Esophagus muscularis mucosa (tissue), 4 donors: ENCODE data around the gene SPDYE17.
"Not testable (repeated sequence)": the region's sequence is repeated elsewhere in the genome, so short reads cannot be mapped to it uniquely, and the experiment has no call there.

Experiments
- EP300 ChIP-seq: sonication (generic); formaldehyde crosslinking; IDR thresholded peaks from one replicate; pipeline ENCODE4 v1.6.1; 2017; ENCODE audit warnings: antibody characterized with exemption
- POLR2A ChIP-seq: fragments of 450-650 bp; IDR thresholded peaks from one replicate; pipeline ENCODE4 v1.6.1; 2017; ENCODE audit warnings: antibody characterized with exemption, moderate library complexity, mild to moderate bottlenecking, low read depth
- POLR2AphosphoS5 ChIP-seq, 2 donors: sonication (generic); formaldehyde crosslinking; IDR thresholded peaks; one replicate each; pipeline ENCODE4 v1.6.1; 2017; ENCODE audit warnings: antibody characterized with exemption in 2 of 2
- TF ChIP-seq, protein P1 (sequence below), 3 experiments: fragments of 200-600 bp in 2 of 3; fragments of 450-650 bp in 1 of 3; sonication (generic) in 2 of 3; IDR thresholded peaks; one replicate each; pipeline ENCODE4 v1.5.1; 2017 to 2019; ENCODE audit warnings: antibody characterized with exemption in 3 of 3, mild to moderate bottlenecking in 2 of 3, moderate library complexity in 1 of 3

DNA sequence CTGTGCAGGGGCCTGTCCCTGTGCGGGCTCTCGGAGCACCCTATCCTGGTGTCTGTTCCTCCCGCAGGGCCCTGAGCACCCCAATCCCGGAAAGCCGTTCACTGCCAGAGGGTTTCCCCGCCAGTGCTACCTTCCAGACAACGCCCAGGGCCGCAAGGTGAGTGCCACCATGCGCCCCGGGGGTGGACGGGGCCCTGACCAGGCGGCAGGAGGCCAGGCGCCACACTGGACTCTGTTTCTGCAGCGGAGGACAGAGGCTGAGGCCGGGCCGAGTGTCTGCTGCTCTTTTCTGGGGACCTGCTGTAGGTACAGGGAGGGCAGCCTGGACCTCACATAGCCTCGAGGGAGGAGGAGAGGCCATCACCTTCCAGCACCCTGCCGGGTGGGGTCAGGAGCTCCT, 28.0 kb downstream of the SPDYE17 start:
- TF ChIP-seq, protein P1, sequence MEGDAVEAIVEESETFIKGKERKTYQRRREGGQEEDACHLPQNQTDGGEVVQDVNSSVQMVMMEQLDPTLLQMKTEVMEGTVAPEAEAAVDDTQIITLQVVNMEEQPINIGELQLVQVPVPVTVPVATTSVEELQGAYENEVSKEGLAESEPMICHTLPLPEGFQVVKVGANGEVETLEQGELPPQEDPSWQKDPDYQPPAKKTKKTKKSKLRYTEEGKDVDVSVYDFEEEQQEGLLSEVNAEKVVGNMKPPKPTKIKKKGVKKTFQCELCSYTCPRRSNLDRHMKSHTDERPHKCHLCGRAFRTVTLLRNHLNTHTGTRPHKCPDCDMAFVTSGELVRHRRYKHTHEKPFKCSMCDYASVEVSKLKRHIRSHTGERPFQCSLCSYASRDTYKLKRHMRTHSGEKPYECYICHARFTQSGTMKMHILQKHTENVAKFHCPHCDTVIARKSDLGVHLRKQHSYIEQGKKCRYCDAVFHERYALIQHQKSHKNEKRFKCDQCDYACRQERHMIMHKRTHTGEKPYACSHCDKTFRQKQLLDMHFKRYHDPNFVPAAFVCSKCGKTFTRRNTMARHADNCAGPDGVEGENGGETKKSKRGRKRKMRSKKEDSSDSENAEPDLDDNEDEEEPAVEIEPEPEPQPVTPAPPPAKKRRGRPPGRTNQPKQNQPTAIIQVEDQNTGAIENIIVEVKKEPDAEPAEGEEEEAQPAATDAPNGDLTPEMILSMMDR (IDR thresholded peaks at IDR 0.05) = not testable (repeated sequence)
- not testable (repeated sequence) for TF ChIP-seq POLR2A; EP300; POLR2AphosphoS5 (IDR thresholded peaks at IDR 0.05)
